Caco-2 (cell line): ENCODE measurements around the gene IPO4. TPM values are rescaled to one million over a fixed set of nuclear protein-coding genes. Genes with fewer than 3 reads are reported as not detected.

ENCODE experiments used
- BruUV-seq: library from RNA; stranded (reverse); fragments of 400-500 nt; replicated peaks from 2 replicates; lab custom pipeline; 2021; lab: Mats Ljungman, UMichigan
- CTCF ChIA-PET: fragments of 300-600 bp; sonication (Branson Sonifier 250); formaldehyde crosslinking; loops from one replicate; lab custom pipeline; 2022; ENCODE audit warnings: antibody characterized with exemption; lab: Charles Lee
- POLR2A ChIA-PET: fragments of 300-600 bp; sonication (Branson Sonifier 250); formaldehyde crosslinking; loops from one replicate; lab custom pipeline; 2022; ENCODE audit warnings: antibody characterized with exemption; lab: Charles Lee
- DNase-seq, 2 experiments: peaks; one replicate each; pipeline versions ENCODE4 v3.0.0 to v3.0.0-alpha.2; 2020 to 2022
- H3K27me3 ChIP-seq: replicated peaks from 2 replicates; pipeline ENCODE4 v1.6.0; 2011; ENCODE audit warnings: low read length; ENCODE audit not compliant: control insufficient read depth, insufficient read depth
- H3K36me3 ChIP-seq: 2 replicates; pipeline ENCODE4 v1.5.1; 2011; ENCODE audit warnings: low read length; ENCODE audit not compliant: control insufficient read depth, insufficient read depth
- H3K4me1 ChIP-seq: fragments of 250-450 bp; sonication (Bioruptor Pico); 2 replicates; pipeline ENCODE4 v1.5.1; 2020; ENCODE audit warnings: mild to moderate bottlenecking
- H3K4me3 ChIP-seq: 2 replicates; pipeline ENCODE4 v1.5.1; 2011; ENCODE audit warnings: low read depth, mild to moderate bottlenecking, control low read depth, low read length
- H3K9me3 ChIP-seq: fragments of 250-450 bp; sonication (Bioruptor Pico); 2 replicates; pipeline ENCODE4 v1.5.1; 2020; ENCODE audit warnings: mild to moderate bottlenecking, moderate library complexity
- H3K27ac Mint-ChIP-seq: one replicate; pipeline ENCODE4 v1.8.0; 2022; ENCODE audit warnings: mixed read lengths; ENCODE audit not compliant: unreplicated experiment
- H3K27me3 Mint-ChIP-seq: one replicate; pipeline ENCODE4 v1.8.0; 2022; ENCODE audit warnings: mixed read lengths; ENCODE audit not compliant: insufficient read depth, unreplicated experiment
- H3K36me3 Mint-ChIP-seq: one replicate; pipeline ENCODE4 v1.8.0; 2022; ENCODE audit warnings: mild to moderate bottlenecking, mixed read lengths; ENCODE audit not compliant: insufficient read depth, unreplicated experiment
- H3K4me1 Mint-ChIP-seq: one replicate; pipeline ENCODE4 v1.8.0; 2022; ENCODE audit warnings: low read depth, mixed read lengths; ENCODE audit not compliant: unreplicated experiment
- H3K4me3 Mint-ChIP-seq: one replicate; pipeline ENCODE4 v1.8.0; 2022; ENCODE audit warnings: mild to moderate bottlenecking, moderate library complexity, mixed read lengths; ENCODE audit not compliant: unreplicated experiment
- H3K9me3 Mint-ChIP-seq: one replicate; pipeline ENCODE4 v1.8.0; 2022; ENCODE audit warnings: mixed read lengths; ENCODE audit not compliant: unreplicated experiment
- intact Hi-C: fragments of 100-400 bp; cut with micrococcal nuclease; formaldehyde crosslinking; loops from one replicate; pipeline ENCODE4 v1.10.0; 2022; ENCODE audit not compliant: unreplicated experiment
- total RNA-seq: library from RNA; stranded (reverse); gene quantifications from 2 replicates; pipeline ENCODE4 v1.2.3, GENCODE V29; 2022
- TF ChIP-seq, protein P1 (sequence below), 2 experiments: fragments of 200-600 bp in 1 of 2; IDR thresholded peaks; 1 replicate in 1 of 2; 2 replicates in 1 of 2; pipeline versions ENCODE4 v1.5.1 to v1.8.0; 2011 to 2022; ENCODE audit warnings: antibody characterized with exemption in 1 of 2, control low read depth in 1 of 2, inconsistent platforms in 1 of 2, low read depth in 1 of 2, low read length in 1 of 2, mild to moderate bottlenecking in 1 of 2, moderate library complexity in 1 of 2; ENCODE audit not compliant: insufficient read depth in 1 of 2, severe bottlenecking in 1 of 2, unreplicated experiment in 1 of 2

The IPO4 gene
- total RNA-seq, 1 experiment from 2014 or later, result 85.4 TPM

DNA sequence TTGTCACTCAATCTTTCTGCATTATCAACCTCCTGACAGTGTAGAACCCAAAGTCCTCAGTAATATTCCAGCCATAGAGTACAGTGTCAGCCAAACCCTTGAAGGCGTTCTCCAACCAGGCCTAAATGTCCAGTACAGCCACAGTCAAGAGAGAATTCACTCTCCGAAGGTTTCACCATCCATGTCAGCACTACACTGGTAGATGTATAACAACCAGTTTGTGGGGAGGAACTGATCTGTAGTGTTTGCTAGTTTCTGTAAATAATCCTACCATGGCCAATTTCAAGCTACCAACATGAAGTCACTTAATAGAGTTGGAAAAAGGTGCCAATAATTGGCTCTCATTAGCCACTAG, 27.7 kb upstream of the IPO4 start:
- Histone ChIP-seq H3K36me3 (no peaks in the 10 kb centered on the region; the same call in none of the 2 replicates), H3K27me3 (no peaks in the 10 kb centered on the region), H3K4me1 (peaks cover 12% of the 10 kb centered on the region), H3K4me3 (peak overlapping the region; percentile 70; the same call in 1 of the 2 replicates), H3K9me3 (no peaks in the 10 kb centered on the region)
- DNase-seq, result no peak
- Mint-ChIP-seq H3K9me3 (no peaks in the 10 kb centered on the region), H3K27ac (peak overlapping the region; percentile 88), H3K27me3 (no peaks in the 10 kb centered on the region), H3K4me1 (peaks cover 13% of the 10 kb centered on the region), H3K4me3 (peak overlapping the region; percentile 87), H3K36me3 (peaks cover 54% of the 10 kb centered on the region)
- no TSS peak for BruUV-seq
- CTCF ChIA-PET, result interaction anchor here (0.8 to 1.4 kb wide), 6 partner anchors 21 to 116 kb away, joined by 3 to 9 read pairs (median 4); partner anchors contain the start of genes IRF9, TINF2 and TM9SF1
- POLR2A ChIA-PET, result interaction anchor here (0.8 to 1.0 kb wide), 2 partner anchors 21 to 26 kb away, joined by 7 to 16 read pairs; partner anchors contain the start of genes TINF2 and TM9SF1
- intact Hi-C loops, result loop anchor here (1.0 kb wide), 3 partner anchors 16 to 81 kb away; partner anchors contain the start of genes GMPR2, NEDD8 and TINF2
- TF ChIP-seq, protein P1, sequence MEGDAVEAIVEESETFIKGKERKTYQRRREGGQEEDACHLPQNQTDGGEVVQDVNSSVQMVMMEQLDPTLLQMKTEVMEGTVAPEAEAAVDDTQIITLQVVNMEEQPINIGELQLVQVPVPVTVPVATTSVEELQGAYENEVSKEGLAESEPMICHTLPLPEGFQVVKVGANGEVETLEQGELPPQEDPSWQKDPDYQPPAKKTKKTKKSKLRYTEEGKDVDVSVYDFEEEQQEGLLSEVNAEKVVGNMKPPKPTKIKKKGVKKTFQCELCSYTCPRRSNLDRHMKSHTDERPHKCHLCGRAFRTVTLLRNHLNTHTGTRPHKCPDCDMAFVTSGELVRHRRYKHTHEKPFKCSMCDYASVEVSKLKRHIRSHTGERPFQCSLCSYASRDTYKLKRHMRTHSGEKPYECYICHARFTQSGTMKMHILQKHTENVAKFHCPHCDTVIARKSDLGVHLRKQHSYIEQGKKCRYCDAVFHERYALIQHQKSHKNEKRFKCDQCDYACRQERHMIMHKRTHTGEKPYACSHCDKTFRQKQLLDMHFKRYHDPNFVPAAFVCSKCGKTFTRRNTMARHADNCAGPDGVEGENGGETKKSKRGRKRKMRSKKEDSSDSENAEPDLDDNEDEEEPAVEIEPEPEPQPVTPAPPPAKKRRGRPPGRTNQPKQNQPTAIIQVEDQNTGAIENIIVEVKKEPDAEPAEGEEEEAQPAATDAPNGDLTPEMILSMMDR (IDR thresholded peaks at IDR 0.05; ENCODE audit: insufficient read depth in 1 of 2, low read depth in 1 of 2, low read length in 1 of 2, severe bottlenecking in 1 of 2, unreplicated experiment in 1 of 2), result no peak

DNA sequence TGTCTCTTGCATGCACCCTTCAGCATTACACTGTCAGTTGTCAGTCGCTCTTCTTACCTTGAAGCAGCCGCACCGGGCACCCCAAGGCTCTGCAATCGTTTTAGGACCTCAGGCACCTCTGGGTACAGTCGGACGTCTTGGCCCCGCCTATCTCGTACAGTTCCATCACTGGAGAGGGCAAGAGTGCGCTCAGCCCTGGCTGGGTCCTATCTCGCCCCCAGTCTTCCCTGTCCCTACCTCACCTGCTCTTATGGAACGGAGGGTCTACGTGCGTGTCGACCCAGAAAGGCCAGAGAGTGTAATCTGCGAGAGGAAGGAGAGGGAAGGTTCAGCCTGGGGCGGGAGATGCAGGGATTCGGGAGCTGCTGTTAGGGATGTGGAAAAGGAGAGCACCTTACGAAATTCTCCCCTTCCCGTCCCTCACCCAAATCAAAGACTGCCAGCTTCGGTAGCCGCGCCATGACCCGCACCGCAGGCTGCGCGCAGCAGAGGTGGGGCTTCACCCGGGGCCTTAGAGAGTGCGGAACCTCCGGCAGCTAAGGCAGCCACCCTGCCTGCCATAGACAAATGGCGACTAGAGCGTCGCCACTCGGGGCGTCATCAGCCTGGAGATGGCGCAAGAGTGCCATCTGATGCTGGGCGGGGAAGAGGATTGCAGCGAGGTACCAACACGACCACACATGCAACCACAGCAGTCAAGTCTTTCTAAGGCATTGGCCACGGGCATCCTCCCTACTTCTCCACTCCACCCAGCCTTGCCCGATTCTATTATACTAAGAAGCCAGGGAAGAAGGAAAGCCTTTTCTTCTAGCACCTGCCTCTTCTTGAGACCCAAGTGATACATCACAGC, 27.1 kb upstream of the IPO4 start, which contains the start of gene MDP1:
Gene MDP1, minus strand, starts transcription at position 572 of the 850 bp plus-strand sequence. Its CDS starts 111 bp downstream, at position 461.
- no peaks in the 10 kb centered on the region; the same call in none of the 2 replicates for H3K36me3 ChIP-seq
- TF ChIP-seq, protein P1 (IDR thresholded peaks at IDR 0.05; ENCODE audit: insufficient read depth in 1 of 2, low read depth in 1 of 2, low read length in 1 of 2, severe bottlenecking in 1 of 2, unreplicated experiment in 1 of 2), result peak; percentile 13 to 75
- POLR2A ChIA-PET, result interaction anchor here (0.8 to 1.0 kb wide), 2 partner anchors 20 to 27 kb away, joined by 7 to 16 read pairs; partner anchors contain the start of genes TINF2 and TM9SF1
- H3K9me3 ChIP-seq, result no peaks in the 10 kb centered on the region
- intact Hi-C loops, result loop anchor here (1.0 kb wide), 3 partner anchors 17 to 82 kb away; partner anchors contain the start of genes GMPR2, NEDD8 and TINF2
- H3K27me3 ChIP-seq, result no peaks in the 10 kb centered on the region
- Mint-ChIP-seq H3K4me1 (peaks cover 13% of the 10 kb centered on the region), H3K27me3 (no peaks in the 10 kb centered on the region), H3K4me3 (peak within 1 kb of the TSS; percentile 87), H3K27ac (peak within 1 kb of the TSS; percentile 88), H3K36me3 (peaks cover 56% of the 10 kb centered on the region), H3K9me3 (no peaks in the 10 kb centered on the region)
- DNase-seq, result peak; percentile 82 to 85
- H3K4me1 ChIP-seq, result peaks cover 12% of the 10 kb centered on the region
- BruUV-seq, result TSS peak; percentile 6
- CTCF ChIA-PET, result interaction anchor here (0.8 to 1.4 kb wide), 6 partner anchors 20 to 116 kb away, joined by 3 to 9 read pairs (median 4); partner anchors contain the start of genes IRF9, TINF2 and TM9SF1
- peak within 1 kb of the TSS; percentile 70 for H3K4me3 ChIP-seq
